Nucleus accumbens (tissue), 56 donors: ENCODE measurements around the gene LST1.

Experiments
- DNase-seq, 56 donors: peaks; one replicate each; lab custom pipeline; 2025; lab: John Stamatoyannopoulos, UW

Gene LST1

GRCh38 chr6:31614684-31615578 is 28.9 kb downstream of the LST1 start, which contains the start of gene AIF1:
Gene AIF1 (plus strand): TSS chr6:31615234. CDS start chr6:31615330, 96 bp downstream.
- peak in 2 of 56 donors; percentile 9 to 21 for DNase-seq

- no peak for DNase-seq
These were observed 29.7 kb downstream of the LST1 start for GRCh38 chr6:31615748-31616147.

GRCh38 chr6:31617010-31617409 is 30.9 kb downstream of the LST1 start:
- no peak for DNase-seq

GRCh38 chr6:31619805-31620585 is 33.9 kb downstream of the LST1 start:
- DNase-seq: peak; percentile 83 to 99 (median 97)

- peak in 38 of 56 donors; percentile 44 to 99 (median 81) for DNase-seq
These were observed 34.7 kb downstream of the LST1 start, which contains the start of gene PRRC2A for GRCh38 chr6:31620586-31621319. Gene PRRC2A (plus strand): TSS chr6:31620715. CDS start chr6:31622790, 2,075 bp downstream.

GRCh38 chr6:31621320-31621939 is 35.4 kb downstream of the LST1 start:
- no peak for DNase-seq

GRCh38 chr6:31621991-31622390 is 35.9 kb downstream of the LST1 start:
- DNase-seq: no peak

- DNase-seq: no peak
These were observed 36.6 kb downstream of the LST1 start for GRCh38 chr6:31622684-31623091.

GRCh38 chr6:31624070-31624469 is 38.0 kb downstream of the LST1 start:
- DNase-seq: no peak

- DNase-seq: no peak
These were observed 40.9 kb downstream of the LST1 start for GRCh38 chr6:31626952-31627351.

- DNase-seq: no peak
These were observed 41.7 kb downstream of the LST1 start for GRCh38 chr6:31627690-31628287.

- DNase-seq: no peak
These were observed 42.9 kb downstream of the LST1 start for GRCh38 chr6:31629014-31629413.

GRCh38 chr6:31630177-31630934 is 44.3 kb downstream of the LST1 start:
- no peak for DNase-seq

- DNase-seq: no peak
These were observed 45.1 kb downstream of the LST1 start for GRCh38 chr6:31631209-31631608.

- DNase-seq: no peak
These were observed 45.7 kb downstream of the LST1 start for GRCh38 chr6:31631681-31632278.

GRCh38 chr6:31632279-31632946 is 46.3 kb downstream of the LST1 start:
- DNase-seq: no peak

GRCh38 chr6:31633447-31633846 is 47.4 kb downstream of the LST1 start:
- DNase-seq: no peak

- DNase-seq: no peak
These were observed 48.1 kb downstream of the LST1 start for GRCh38 chr6:31634131-31634530.
